Left ventricle myocardium inferior (tissue), 1 donor: ENCODE measurements around the gene PHC3. TPM values are rescaled to one million over a fixed set of nuclear protein-coding genes. Genes with fewer than 3 reads are reported as not detected.
"Not testable (repeated sequence)": the region's sequence is repeated elsewhere in the genome, so short reads cannot be mapped to it uniquely, and the experiment has no call there.

ENCODE experiments used
- DNase-seq: peaks from one replicate; pipeline ENCODE4 v3.0.0-alpha.2; 2020
- H3K27ac ChIP-seq: fragments of 200-600 bp; replicated peaks from 2 replicates; pipeline ENCODE4 v1.8.0; 2021
- H3K27me3 ChIP-seq: fragments of 200-600 bp; 2 replicates; pipeline ENCODE4 v1.8.0; 2021; ENCODE audit warnings: low read depth
- H3K36me3 ChIP-seq: fragments of 200-600 bp; 2 replicates; pipeline ENCODE4 v1.8.0; 2021
- H3K4me1 ChIP-seq: fragments of 200-600 bp; 2 replicates; pipeline ENCODE4 v1.8.0; 2021
- H3K4me3 ChIP-seq: fragments of 200-600 bp; 2 replicates; pipeline ENCODE4 v1.8.0; 2021; ENCODE audit warnings: mild to moderate bottlenecking, moderate library complexity
- H3K9me3 ChIP-seq: fragments of 200-600 bp; replicated peaks from 2 replicates; pipeline ENCODE4 v1.8.0; 2021
- CTCF ChIP-seq: fragments of 200-600 bp; IDR thresholded peaks from 2 replicates; pipeline ENCODE4 v1.8.0; 2021; ENCODE audit warnings: antibody characterized with exemption, mild to moderate bottlenecking, borderline replicate concordance
- intact Hi-C: fragments of 100-400 bp; cut with micrococcal nuclease; formaldehyde crosslinking; loops from one replicate; pipeline ENCODE4 v1.11.0; 2022
- total RNA-seq: library from RNA; stranded (reverse); fragmentation: NEBNext Ultra II Directional; extraction: Animal tissue kit (Norgen Biotek cat#: 25700); gene quantifications from one replicate; pipeline ENCODE4 v1.2.1, GENCODE V29; 2021
- donor health status: DM: no; HTN: yes; CAD: no; lungs with severe emphysema.

PHC3 gene
- total RNA-seq, 1 donor from 2014 or later = 53.1 TPM

GRCh38 chr3:170201527-170201926 is 20.0 kb upstream of the PHC3 start:
- Histone ChIP-seq H3K27ac (no peak overlapping the region), H3K36me3 (no peaks in the 10 kb centered on the region), H3K4me3 (no peak overlapping the region), H3K27me3 (peaks cover 5% of the 10 kb centered on the region), H3K9me3 (no peaks in the 10 kb centered on the region), H3K4me1 (no peaks in the 10 kb centered on the region)
- DNase-seq = no peak
- no peak for TF ChIP-seq CTCF
- intact Hi-C loops = no loop called here

GRCh38 chr3:170200987-170201386 is 19.5 kb upstream of the PHC3 start:
- intact Hi-C loops = no loop called here
- TF ChIP-seq CTCF = no peak
- Histone ChIP-seq H3K9me3 (no peaks in the 10 kb centered on the region), H3K4me1 (no peaks in the 10 kb centered on the region), H3K36me3 (no peaks in the 10 kb centered on the region), H3K27ac (no peak overlapping the region), H3K27me3 (peaks cover 5% of the 10 kb centered on the region), H3K4me3 (no peak overlapping the region)
- no peak for DNase-seq

GRCh38 chr3:170196833-170197232 is 15.3 kb upstream of the PHC3 start:
- no peaks in the 10 kb centered on the region for H3K4me1 ChIP-seq
- H3K27ac ChIP-seq = no peak overlapping the region
- no peaks in the 10 kb centered on the region for H3K36me3 ChIP-seq
- H3K27me3 ChIP-seq = peaks cover 9% of the 10 kb centered on the region
- TF ChIP-seq CTCF = no peak
- H3K9me3 ChIP-seq = no peaks in the 10 kb centered on the region
- DNase-seq = no peak
- no peak overlapping the region for H3K4me3 ChIP-seq
- intact Hi-C loops = no loop called here

- H3K36me3 ChIP-seq, intact Hi-C loops, DNase-seq: not testable (repeated sequence)
Observed at GRCh38 chr3:170195759-170196158, 14.2 kb upstream of the PHC3 start.

GRCh38 chr3:170189398-170190256 is 8.1 kb upstream of the PHC3 start:
- H3K36me3 ChIP-seq = no peaks in the 10 kb centered on the region
- intact Hi-C loops = no loop called here
- H3K27ac ChIP-seq = no peak overlapping the region
- H3K9me3 ChIP-seq = no peaks in the 10 kb centered on the region
- no peak for TF ChIP-seq CTCF
- no peak for DNase-seq
- H3K27me3 ChIP-seq = peaks cover 4% of the 10 kb centered on the region
- no peaks in the 10 kb centered on the region for H3K4me1 ChIP-seq
- no peak overlapping the region for H3K4me3 ChIP-seq

More at GRCh38 chr3:170195759-170196158, 14.2 kb upstream of the PHC3 start:
- not testable (repeated sequence) for H3K9me3 ChIP-seq, H3K27me3 ChIP-seq, H3K4me1 ChIP-seq, H3K4me3 ChIP-seq, H3K27ac ChIP-seq
